Naive thymus-derived CD4-positive, alpha-beta T cell (primary cell): ENCODE measurements around the gene IGSF8. TPM values are rescaled to one million over a fixed set of nuclear protein-coding genes. Genes with fewer than 3 reads are reported as not detected.
A peak's percentile ranks its signal among the peaks of the same experiment; 100 is the strongest.
"Not testable (repeated sequence)": the region's sequence is repeated elsewhere in the genome, so short reads cannot be mapped to it uniquely, and the experiment has no call there.

Experiments used
- ATAC-seq: fragments of 150-1000 bp; cut with Tn5 transposase; 2 replicates; pipeline ENCODE4 v1.10.0; 2021; ENCODE audit warnings: mild to moderate bottlenecking, moderate library complexity
- CTCF ChIA-PET: fragments of 350-600 bp; sonication (Branson Sonifier 250); formaldehyde crosslinking; loops from one replicate; lab custom pipeline; 2021; ENCODE audit warnings: antibody characterized with exemption; lab: Charles Lee
- POLR2A ChIA-PET: fragments of 350-600 bp; sonication (Branson Sonifier 250); formaldehyde crosslinking; loops from one replicate; lab custom pipeline; 2021; ENCODE audit warnings: antibody characterized with exemption, inconsistent platforms; lab: Charles Lee
- DNase-seq, 9 donors: peaks; one replicate each; pipeline versions ENCODE4 v3.0.0 to v3.0.0-alpha.2; 2020 to 2022; ENCODE audit warnings: mixed read lengths in 1 of 9
- H3K27ac ChIP-seq: one replicate; pipeline ENCODE4 v1.7.0; 2013; ENCODE audit warnings: mild to moderate bottlenecking, low read depth, low read length, moderate library complexity
- H3K27me3 ChIP-seq, 2 donors: one replicate each; pipeline ENCODE4 v1.7.0; 2013; ENCODE audit warnings: low read length in 2 of 2, mild to moderate bottlenecking in 2 of 2, moderate library complexity in 2 of 2; ENCODE audit not compliant: control insufficient read depth in 2 of 2, insufficient read depth in 2 of 2
- H3K36me3 ChIP-seq, 3 experiments: 1 replicate in 2 of 3; 2 replicates in 1 of 3; pipeline ENCODE4 v1.7.0; 2013; ENCODE audit warnings: low read length in 3 of 3, mild to moderate bottlenecking in 3 of 3, moderate library complexity in 1 of 3; ENCODE audit not compliant: insufficient read depth in 3 of 3, control insufficient read depth in 2 of 3
- H3K4me1 ChIP-seq, 2 donors: one replicate each; pipeline ENCODE4 v1.7.0; 2013; ENCODE audit warnings: low read length in 2 of 2, mild to moderate bottlenecking in 2 of 2, moderate library complexity in 1 of 2; ENCODE audit not compliant: control insufficient read depth in 2 of 2, insufficient read depth in 2 of 2
- H3K4me3 ChIP-seq: 2 replicates; pipeline ENCODE4 v1.7.0; 2013; ENCODE audit warnings: mild to moderate bottlenecking, low read length
- H3K9me3 ChIP-seq, 3 experiments: 1 replicate in 2 of 3; 2 replicates in 1 of 3; pipeline ENCODE4 v1.7.0; 2013; ENCODE audit warnings: low read length in 3 of 3; ENCODE audit not compliant: control insufficient read depth in 2 of 3
- H3K27ac Mint-ChIP-seq, 9 donors: one replicate each; pipeline ENCODE4 v1.8.0; 2020 to 2022; ENCODE audit warnings: mixed read lengths in 9 of 9, mild to moderate bottlenecking in 8 of 9, moderate library complexity in 5 of 9, inconsistent platforms in 2 of 9
- H3K27me3 Mint-ChIP-seq, 5 donors: one replicate each; pipeline ENCODE4 v1.8.0; 2021 to 2022; ENCODE audit warnings: mixed read lengths in 5 of 5, mild to moderate bottlenecking in 1 of 5
- H3K36me3 Mint-ChIP-seq, 5 donors: one replicate each; pipeline ENCODE4 v1.8.0; 2020 to 2022; ENCODE audit warnings: mixed read lengths in 5 of 5, mild to moderate bottlenecking in 3 of 5, inconsistent platforms in 1 of 5
- H3K4me1 Mint-ChIP-seq, 7 donors: one replicate each; pipeline ENCODE4 v1.8.0; 2020 to 2022; ENCODE audit warnings: mixed read lengths in 7 of 7, mild to moderate bottlenecking in 3 of 7, inconsistent platforms in 1 of 7
- H3K4me3 Mint-ChIP-seq, 10 donors: one replicate each; pipeline ENCODE4 v1.8.0; 2020 to 2022; ENCODE audit warnings: mild to moderate bottlenecking in 10 of 10, mixed read lengths in 10 of 10, moderate library complexity in 6 of 10, inconsistent platforms in 2 of 10
- H3K9me3 Mint-ChIP-seq, 11 donors: one replicate each; pipeline ENCODE4 v1.8.0; 2020 to 2022; ENCODE audit warnings: mixed read lengths in 11 of 11, mild to moderate bottlenecking in 4 of 11, inconsistent platforms in 1 of 11, moderate library complexity in 1 of 11
- intact Hi-C, 2 donors: fragments of 100-400 bp; cut with micrococcal nuclease; formaldehyde crosslinking; loops; one replicate each; pipeline ENCODE4 v1.15.1; 2023
- polyA plus RNA-seq, 2 donors: library from polyadenylated mRNA; unstranded; fragments of 300-500 nt; fragmentation: Illumina TruSeq; gene quantifications; one replicate each; pipeline ENCODE4 v1.2.3, GENCODE V29; 2021
- total RNA-seq, 6 experiments: library from RNA in 5 of 6; stranded (reverse) in 5 of 6; gene quantifications; 1 replicate in 5 of 6; 2 replicates in 1 of 6; pipeline ENCODE4 v1.2.3 and lab custom pipeline; 2021 to 2026

The IGSF8 gene
- total and polyA plus RNA-seq, 7 experiments from 2014 or later = 31.9 to 68.7 (median 44.8) TPM

- peaks cover 0 to 8% of the 10 kb centered on the region in 2 donors for H3K4me1 ChIP-seq
- CTCF ChIA-PET = no interaction called here
- H3K4me1 Mint-ChIP-seq = peaks cover 7 to 16% (median 12%) of the 10 kb centered on the region in 7 donors
- H3K27me3 Mint-ChIP-seq = peaks cover 4 to 33% (median 20%) of the 10 kb centered on the region in 5 donors
- DNase-seq = no peak
- H3K9me3 ChIP-seq = no peaks in the 10 kb centered on the region
- no peak overlapping the region for H3K4me3 Mint-ChIP-seq
- H3K36me3 ChIP-seq = no peaks in the 10 kb centered on the region
- H3K4me3 ChIP-seq = no peak overlapping the region
- ATAC-seq = no peak
- H3K9me3 Mint-ChIP-seq = peaks cover 0 to 2% (median 0%) of the 10 kb centered on the region in 11 donors
- H3K27ac ChIP-seq = no peak overlapping the region
- H3K36me3 Mint-ChIP-seq = peaks cover 0 to 4% (median 0%) of the 10 kb centered on the region in 5 donors
- H3K27me3 ChIP-seq = no peaks in the 10 kb centered on the region
- POLR2A ChIA-PET = no interaction called here
- H3K27ac Mint-ChIP-seq = no peak overlapping the region
- intact Hi-C loops = no loop called here
These were observed 47.8 kb downstream of the IGSF8 start for GRCh38 chr1:160050619-160051018.

GRCh38 chr1:160050182-160050581 lies 48.2 kb downstream of the IGSF8 start:
- H3K27me3 ChIP-seq, DNase-seq, H3K9me3 Mint-ChIP-seq, CTCF ChIA-PET, POLR2A ChIA-PET, H3K36me3 Mint-ChIP-seq, H3K4me3 ChIP-seq, H3K9me3 ChIP-seq, H3K36me3 ChIP-seq, ATAC-seq, intact Hi-C loops, H3K4me3 Mint-ChIP-seq, H3K4me1 ChIP-seq, H3K27ac ChIP-seq, H3K27ac Mint-ChIP-seq: not testable (repeated sequence)
- Mint-ChIP-seq H3K4me1 (peaks cover 7 to 16% (median 12%) of the 10 kb centered on the region in 7 donors), H3K27me3 (peaks cover 4 to 37% (median 20%) of the 10 kb centered on the region in 5 donors)

GRCh38 chr1:160049101-160049500 lies 49.3 kb downstream of the IGSF8 start:
- Histone ChIP-seq H3K9me3 (no peaks in the 10 kb centered on the region), H3K4me3 (no peak overlapping the region), H3K4me1 (peaks cover 0 to 8% of the 10 kb centered on the region in 2 donors), H3K27ac (no peak overlapping the region), H3K27me3 (no peaks in the 10 kb centered on the region), H3K36me3 (no peaks in the 10 kb centered on the region)
- DNase-seq (no peak), ATAC-seq (no peak)
- intact Hi-C loops = no loop called here
- ChIA-PET POLR2A (interaction anchor here (0.6 kb wide), 1 partner anchor 248 kb away, joined by 3 read pairs; no protein-coding TSS in a partner anchor), CTCF (no interaction called here)
- Mint-ChIP-seq H3K9me3 (peaks cover 0 to 2% (median 0%) of the 10 kb centered on the region in 11 donors), H3K27me3 (peaks cover 0 to 41% (median 18%) of the 10 kb centered on the region in 5 donors), H3K4me3 (no peak overlapping the region), H3K27ac (no peak overlapping the region), H3K36me3 (peaks cover 0 to 4% (median 0%) of the 10 kb centered on the region in 5 donors), H3K4me1 (peaks cover 7 to 16% (median 12%) of the 10 kb centered on the region in 7 donors)

GRCh38 chr1:160048335-160048734 lies 50.1 kb downstream of the IGSF8 start:
- ChIA-PET POLR2A (interaction anchor here (0.6 kb wide), 1 partner anchor 247 kb away, joined by 3 read pairs; no protein-coding TSS in a partner anchor), CTCF (interaction anchor here (4.6 kb wide), 1 partner anchor 37 kb away, joined by 71 read pairs; no protein-coding TSS in a partner anchor)
- no peak overlapping the region for H3K27ac Mint-ChIP-seq
- DNase-seq (no peak), ATAC-seq (no peak)
- H3K9me3 Mint-ChIP-seq = peaks cover 0 to 2% (median 0%) of the 10 kb centered on the region in 11 donors
- no peaks in the 10 kb centered on the region for H3K27me3 ChIP-seq
- intact Hi-C loops = no loop called here
- H3K4me3 ChIP-seq = no peak overlapping the region
- H3K4me1 ChIP-seq = peaks cover 0 to 8% of the 10 kb centered on the region in 2 donors
- H3K4me1 Mint-ChIP-seq = peaks cover 7 to 16% (median 12%) of the 10 kb centered on the region in 7 donors
- H3K27ac ChIP-seq = no peak overlapping the region
- H3K4me3 Mint-ChIP-seq = no peak overlapping the region
- peaks cover 0 to 4% (median 0%) of the 10 kb centered on the region in 5 donors for H3K36me3 Mint-ChIP-seq
- H3K36me3 ChIP-seq = no peaks in the 10 kb centered on the region
- H3K9me3 ChIP-seq = no peaks in the 10 kb centered on the region
- peaks cover 0 to 37% (median 18%) of the 10 kb centered on the region in 5 donors for H3K27me3 Mint-ChIP-seq

GRCh38 chr1:160047111-160047991 lies 51.1 kb downstream of the IGSF8 start:
- DNase-seq = no peak
- H3K27me3 Mint-ChIP-seq = peaks cover 0 to 37% (median 21%) of the 10 kb centered on the region in 5 donors
- Histone ChIP-seq H3K36me3 (no peaks in the 10 kb centered on the region), H3K4me1 (peaks cover 0 to 8% of the 10 kb centered on the region in 2 donors), H3K4me3 (no peak overlapping the region), H3K27me3 (no peaks in the 10 kb centered on the region), H3K9me3 (no peaks in the 10 kb centered on the region), H3K27ac (no peak overlapping the region)
- POLR2A ChIA-PET = interaction anchor here (0.6 to 1.8 kb wide), 3 partner anchors 8 to 50 kb away, joined by 3 to 5 read pairs (median 4); partner anchors contain the start of gene PIGM
- ATAC-seq = peak; percentile 36
- H3K36me3 Mint-ChIP-seq = peaks cover 0 to 4% (median 0%) of the 10 kb centered on the region in 5 donors
- intact Hi-C loops = loop anchor here in 1 of 2 donors (1.0 kb wide), 1 partner anchor 38 kb away; no protein-coding TSS in a partner anchor
- peaks cover 7 to 16% (median 12%) of the 10 kb centered on the region in 7 donors for H3K4me1 Mint-ChIP-seq
- CTCF ChIA-PET = interaction anchor here (0.6 to 4.6 kb wide), 10 partner anchors 11 to 122 kb away, joined by 3 to 71 read pairs (median 6); partner anchors contain the start of genes IGSF8, KCNJ9, PIGM and TAGLN2
- peak overlapping the region in 5 of 9 donors; percentile 18 to 65 (median 43) for H3K27ac Mint-ChIP-seq
- H3K4me3 Mint-ChIP-seq = peak overlapping the region; percentile 62 to 86 (median 82)
- peaks cover 0 to 2% (median 0%) of the 10 kb centered on the region in 11 donors for H3K9me3 Mint-ChIP-seq

- Mint-ChIP-seq H3K9me3 (peaks cover 0 to 2% (median 0%) of the 10 kb centered on the region in 11 donors), H3K27me3 (peaks cover 0 to 32% (median 16%) of the 10 kb centered on the region in 5 donors), H3K4me1 (peaks cover 7 to 16% (median 12%) of the 10 kb centered on the region in 7 donors), H3K36me3 (peaks cover 0 to under 1% (median 0%) of the 10 kb centered on the region in 5 donors), H3K27ac (peak overlapping the region in 5 of 9 donors; percentile 18 to 65 (median 43)), H3K4me3 (peak overlapping the region; percentile 62 to 86 (median 82))
- Histone ChIP-seq H3K27ac (no peak overlapping the region), H3K4me3 (no peak overlapping the region), H3K36me3 (no peaks in the 10 kb centered on the region), H3K27me3 (no peaks in the 10 kb centered on the region), H3K9me3 (no peaks in the 10 kb centered on the region), H3K4me1 (peaks cover 0 to 8% of the 10 kb centered on the region in 2 donors)
- POLR2A ChIA-PET = interaction anchor here (0.7 to 1.8 kb wide), 2 partner anchors 9 to 14 kb away, joined by 4 to 5 read pairs; partner anchors contain the start of gene PIGM
- DNase-seq (peak in 8 of 9 donors; percentile 24 to 66 (median 44)), ATAC-seq (peak; percentile 89)
- CTCF ChIA-PET = interaction anchor here (0.6 to 4.6 kb wide), 18 partner anchors 11 to 319 kb away, joined by 3 to 71 read pairs (median 4); partner anchors contain the start of genes IGSF8, KCNJ10, KCNJ9 and PIGM
- intact Hi-C loops = loop anchor here (1.0 kb wide), 6 partner anchors 15 to 330 kb away; partner anchors contain the start of gene PIGM (in 1 of the 2)
These were observed 51.8 kb downstream of the IGSF8 start for GRCh38 chr1:160046494-160047110.
